Hematopoietic multipotent progenitor cell treated with erythropoietin and hydrocortisone succinate and interleukin-3 and kit ligand, for 17 days (in vitro differentiated cells): Measurements from ENCODE around the gene BOLA1.
"Not testable (repeated sequence)": the region's sequence is repeated elsewhere in the genome, so short reads cannot be mapped to it uniquely, and the experiment has no call there.

Source experiments
- DNase-seq: peaks from one replicate; pipeline ENCODE4 v3.0.0-alpha.2; 2015; ENCODE audit warnings: low spot score

Gene BOLA1

DNA sequence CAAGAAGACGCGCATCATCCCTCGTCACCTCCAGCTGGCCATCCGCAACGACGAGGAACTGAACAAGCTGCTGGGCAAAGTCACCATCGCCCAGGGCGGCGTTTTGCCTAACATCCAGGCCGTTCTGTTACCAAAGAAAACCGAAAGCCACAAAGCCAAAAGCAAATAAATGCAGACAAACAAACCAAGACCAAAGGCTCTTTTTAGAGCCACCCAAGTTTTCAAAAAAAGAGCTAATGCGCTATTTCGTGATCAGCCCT is 12.2 kb upstream of the BOLA1 start:
- not testable (repeated sequence) for DNase-seq

DNA sequence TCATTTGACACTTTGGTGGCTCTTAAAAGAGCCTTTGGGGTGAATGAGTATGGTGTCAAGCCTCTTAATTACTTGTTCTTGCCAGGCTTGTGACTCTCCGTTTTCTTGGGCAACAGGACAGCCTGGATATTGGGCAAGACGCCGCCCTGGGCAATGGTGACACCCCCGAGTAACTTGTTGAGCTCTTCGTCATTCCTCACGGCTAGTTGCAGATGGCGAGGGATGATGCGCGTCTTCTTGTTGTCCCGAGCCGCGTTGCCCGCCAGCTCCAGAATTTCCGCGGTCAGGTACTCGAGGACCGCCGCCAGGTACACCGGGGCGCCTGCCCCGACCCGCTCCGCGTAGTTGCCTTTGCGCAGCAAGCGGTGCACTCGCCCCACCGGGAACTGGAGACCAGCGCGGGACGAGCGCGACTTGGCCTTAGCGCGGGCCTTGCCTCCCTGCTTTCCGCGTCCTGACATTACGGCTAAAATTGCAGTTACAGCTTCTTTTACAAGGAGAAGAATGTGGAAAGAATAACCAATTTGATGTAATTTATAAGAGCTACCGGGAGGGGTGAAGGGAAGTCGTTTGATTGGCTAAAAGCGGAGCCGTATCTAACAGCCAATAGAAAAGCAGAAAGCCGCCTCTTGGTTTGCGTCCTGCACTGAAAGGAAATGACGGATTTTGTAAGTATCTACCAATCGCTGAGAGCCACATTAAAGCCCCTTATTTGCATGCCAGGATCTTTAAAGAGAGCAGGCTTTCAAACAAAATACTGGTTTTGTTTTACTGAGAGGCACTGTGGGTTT is 11.7 kb upstream of the BOLA1 start:
- DNase-seq = peak; percentile 96

DNA sequence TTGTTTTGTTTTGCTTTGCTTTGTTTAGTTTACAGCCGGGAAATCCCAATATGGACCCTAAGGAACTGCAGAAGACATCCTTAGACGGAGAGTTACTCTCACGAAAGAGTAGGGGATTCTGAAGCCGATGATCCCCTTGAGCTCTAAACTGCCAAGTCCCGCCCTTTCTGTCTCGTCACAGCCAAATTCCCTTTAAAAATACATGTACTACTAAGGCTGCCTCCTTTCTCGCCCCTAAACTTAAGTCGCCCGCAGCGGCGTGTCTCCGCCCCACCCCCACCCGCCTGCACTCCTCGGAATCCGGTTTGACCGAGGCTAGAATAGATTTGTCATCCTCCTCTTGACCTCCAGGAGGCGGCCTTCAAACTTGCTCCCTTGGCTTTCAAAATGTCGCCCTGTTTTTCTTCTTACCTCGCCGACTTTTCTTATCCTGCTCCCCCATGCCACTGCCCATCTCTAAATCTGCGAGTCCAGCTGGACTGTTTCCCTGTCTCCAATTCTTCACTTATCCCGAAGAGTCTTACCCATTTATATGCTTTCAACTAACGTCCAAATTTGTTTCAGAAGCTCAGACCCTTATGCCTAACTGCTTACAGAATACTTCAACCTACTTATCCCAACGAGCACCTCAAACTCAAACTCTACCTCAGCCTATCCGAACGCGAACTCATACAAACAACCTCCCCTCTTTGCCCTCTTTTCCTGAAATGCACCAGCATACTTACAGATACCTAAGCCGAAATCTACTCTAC is 10.9 kb upstream of the BOLA1 start:
- peak; percentile 94 for DNase-seq

DNA sequence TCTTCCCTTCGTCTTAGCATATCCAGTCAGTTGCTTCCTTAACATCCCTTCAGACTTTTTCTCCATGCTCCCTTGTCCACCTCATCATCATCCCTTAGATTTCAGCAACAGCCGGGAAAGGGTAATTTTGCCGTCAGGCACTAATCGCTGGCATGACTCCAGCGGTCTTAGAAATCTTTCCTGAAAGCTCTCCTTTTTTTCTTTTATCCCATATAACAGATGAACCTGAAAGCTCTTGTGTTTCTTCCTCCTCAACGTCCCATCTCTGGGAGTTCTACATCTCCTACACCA is 10.4 kb upstream of the BOLA1 start:
- DNase-seq = no peak

DNA sequence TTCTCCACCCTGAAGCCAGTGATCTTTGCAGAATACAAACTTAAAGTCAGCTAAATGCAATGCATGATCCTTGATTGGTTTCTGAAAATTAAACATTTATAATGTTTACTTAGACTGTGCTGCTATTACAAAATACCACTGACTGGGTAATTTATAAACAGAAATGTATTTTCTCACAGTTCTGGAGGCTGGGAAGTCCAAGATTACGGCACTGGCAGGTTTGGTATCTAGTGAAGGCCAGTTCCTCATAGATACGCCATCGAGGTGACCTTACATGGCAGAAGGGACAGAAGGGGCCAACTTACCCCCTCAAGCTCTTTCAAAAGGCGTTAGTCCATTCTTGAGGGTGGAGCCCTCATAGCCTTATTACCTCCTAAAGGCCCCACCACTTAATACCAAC is 2.8 kb upstream of the BOLA1 start:
- no peak for DNase-seq

DNA sequence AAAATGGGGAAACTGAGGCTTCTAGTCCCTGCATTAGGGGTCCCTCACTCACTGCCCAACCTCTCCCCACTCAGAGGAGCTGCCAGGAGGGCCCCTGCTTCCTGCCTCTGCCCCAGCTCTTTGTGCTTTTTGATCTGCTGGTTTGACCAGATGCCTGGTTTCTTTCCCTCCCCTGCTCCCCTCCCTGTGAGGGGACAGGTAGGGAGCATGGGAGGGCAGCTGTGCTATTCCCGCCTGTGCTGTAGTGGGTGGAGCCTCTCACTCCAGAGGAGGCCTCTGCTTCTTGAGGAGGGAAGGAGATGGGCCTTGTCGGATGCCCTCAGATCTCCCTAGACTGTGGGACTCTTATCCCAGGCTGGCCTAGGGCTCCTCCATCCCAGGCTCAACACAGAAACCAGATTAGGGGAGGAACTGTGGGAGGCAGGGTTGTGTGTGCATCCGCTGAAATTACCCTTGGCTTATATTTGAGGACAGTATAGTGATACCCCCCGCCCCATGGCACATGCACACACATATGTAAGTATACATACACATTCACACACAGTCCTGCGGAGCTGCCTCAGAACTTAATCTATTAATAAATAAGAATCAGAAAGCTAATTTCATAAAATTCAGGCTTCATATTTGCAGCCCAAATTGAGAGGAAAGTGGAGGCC is 4.6 kb downstream of the BOLA1 start:
- DNase-seq = no peak

DNA sequence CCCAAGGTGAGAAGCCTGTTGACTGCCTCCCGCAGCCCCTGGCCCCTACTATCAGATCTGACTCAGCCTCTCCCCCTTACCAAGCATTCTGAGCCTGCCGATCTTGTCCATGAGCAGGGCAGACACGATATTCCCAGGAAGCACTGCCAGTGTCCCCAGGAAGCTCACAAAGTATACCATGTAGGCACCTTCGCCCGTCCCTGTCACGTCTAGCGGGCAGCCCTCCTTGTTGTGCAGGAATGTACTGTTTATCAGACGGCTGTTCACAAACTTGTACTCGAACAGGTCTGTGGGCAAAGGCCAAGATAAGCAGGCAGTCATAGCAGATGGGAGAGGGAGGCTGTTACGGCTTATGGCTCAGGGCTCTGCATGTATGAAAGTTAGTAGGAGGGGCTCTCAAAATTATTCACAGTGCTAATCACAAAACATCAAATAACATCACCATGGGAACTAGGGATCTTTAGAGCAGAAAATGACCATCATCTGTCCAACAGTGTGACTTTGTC is 7.3 kb downstream of the BOLA1 start:
- no peak for DNase-seq

DNA sequence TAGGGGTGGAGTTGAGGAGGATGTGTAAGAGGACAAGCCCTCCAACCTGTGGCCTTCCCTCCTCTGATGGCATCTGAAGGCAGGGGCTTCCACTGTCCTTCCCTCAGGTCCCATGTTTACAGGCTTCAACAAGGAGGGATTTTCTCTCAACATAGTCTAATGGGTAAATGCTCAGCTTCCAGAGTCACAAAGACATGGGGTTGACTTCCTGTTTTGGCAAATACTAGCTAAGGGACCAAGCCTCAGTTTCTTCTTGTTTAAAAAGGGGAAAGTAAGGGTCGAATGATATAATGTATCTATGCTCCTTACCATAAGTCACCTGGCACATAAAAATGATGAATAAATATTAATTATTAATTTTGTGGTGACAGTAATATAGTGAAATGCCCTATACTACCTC is 15.2 kb downstream of the BOLA1 start:
- no peak for DNase-seq

DNA sequence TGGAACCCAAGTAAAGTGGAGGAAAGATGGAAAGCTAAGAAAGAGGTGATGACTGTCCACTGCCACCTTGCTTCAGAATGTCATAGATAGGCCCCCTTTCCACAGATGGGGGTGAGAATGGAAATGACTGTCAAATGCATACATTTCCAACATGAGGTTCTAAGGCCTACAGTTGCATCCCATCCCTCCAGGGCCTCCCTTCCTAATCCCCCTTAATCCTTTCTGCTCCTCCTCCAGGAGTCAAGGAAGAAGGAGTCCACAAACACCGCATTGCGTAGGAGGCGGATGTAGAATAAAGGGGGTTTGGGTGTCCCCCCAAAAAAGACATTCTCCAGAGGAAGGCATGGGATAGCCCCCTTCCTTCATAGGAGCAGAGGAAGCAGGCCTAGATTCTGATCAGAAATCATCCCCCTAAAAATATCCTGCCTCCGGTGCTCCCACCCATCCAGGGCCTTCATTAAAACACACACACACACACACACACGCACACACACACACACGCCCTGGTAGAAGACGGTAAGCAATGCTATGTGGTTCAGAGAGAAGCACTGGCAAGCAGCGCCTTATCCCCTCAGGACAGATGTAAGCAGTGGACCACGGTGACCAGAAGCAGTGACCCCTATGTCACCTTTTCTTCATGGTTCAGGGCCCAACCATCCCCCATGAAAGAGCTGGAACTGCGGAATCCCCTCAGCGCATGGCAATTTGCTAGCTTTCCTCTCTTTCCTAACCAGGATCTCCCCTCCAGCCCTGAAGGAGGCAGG is 16.2 kb downstream of the BOLA1 start:
- DNase-seq = no peak

DNA sequence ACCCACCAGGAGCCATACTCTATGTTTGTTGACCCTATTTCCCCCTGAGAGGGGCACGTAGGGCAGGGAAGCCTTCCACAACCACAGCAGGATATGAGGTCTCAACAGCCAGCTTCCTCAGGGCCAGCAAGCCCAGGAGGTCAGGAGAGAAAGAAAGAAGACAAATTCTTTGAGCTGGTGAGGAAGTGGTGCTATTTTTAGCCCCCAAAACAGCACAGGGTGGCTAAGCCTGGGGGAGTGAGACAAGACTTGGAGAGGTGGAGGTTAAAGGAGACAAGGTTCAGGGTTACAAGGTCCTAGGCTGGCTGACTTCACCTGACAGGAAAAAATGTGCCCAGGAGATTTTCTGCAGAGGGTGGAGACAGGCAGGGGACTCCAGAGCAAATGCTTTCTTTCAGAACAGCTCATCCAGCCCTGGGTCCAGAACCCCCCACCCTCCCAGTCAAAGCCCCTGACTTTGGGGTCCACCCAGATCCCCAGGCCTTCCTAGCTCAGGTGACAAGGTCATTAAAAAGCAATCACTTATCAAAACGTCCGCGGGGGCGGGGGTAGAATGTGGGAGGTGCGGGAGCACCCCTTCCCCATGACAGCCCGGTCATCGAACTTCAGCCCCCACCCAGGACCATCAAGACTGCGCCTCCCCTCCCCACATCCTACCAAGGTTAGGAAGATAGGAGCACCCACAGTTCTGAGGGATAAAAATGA is 17.0 kb downstream of the BOLA1 start:
- DNase-seq = no peak

DNA sequence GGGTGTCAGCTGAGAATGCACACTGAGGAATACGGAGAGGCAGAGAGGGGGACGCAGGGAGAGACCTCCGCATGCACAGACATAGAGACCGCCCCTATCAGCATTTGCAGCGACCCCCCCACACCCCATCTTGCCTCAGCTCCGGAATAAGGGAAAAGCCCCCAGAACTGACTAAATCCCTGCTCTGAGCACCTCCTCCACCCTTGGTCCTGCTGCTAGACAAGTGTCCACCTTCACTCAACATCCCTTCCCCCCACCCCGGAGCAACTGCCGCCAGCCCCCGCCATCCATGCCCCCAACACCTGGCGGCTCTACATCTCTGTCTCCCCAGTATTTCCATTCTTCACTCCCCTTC is 17.5 kb downstream of the BOLA1 start:
- DNase-seq = no peak

DNA sequence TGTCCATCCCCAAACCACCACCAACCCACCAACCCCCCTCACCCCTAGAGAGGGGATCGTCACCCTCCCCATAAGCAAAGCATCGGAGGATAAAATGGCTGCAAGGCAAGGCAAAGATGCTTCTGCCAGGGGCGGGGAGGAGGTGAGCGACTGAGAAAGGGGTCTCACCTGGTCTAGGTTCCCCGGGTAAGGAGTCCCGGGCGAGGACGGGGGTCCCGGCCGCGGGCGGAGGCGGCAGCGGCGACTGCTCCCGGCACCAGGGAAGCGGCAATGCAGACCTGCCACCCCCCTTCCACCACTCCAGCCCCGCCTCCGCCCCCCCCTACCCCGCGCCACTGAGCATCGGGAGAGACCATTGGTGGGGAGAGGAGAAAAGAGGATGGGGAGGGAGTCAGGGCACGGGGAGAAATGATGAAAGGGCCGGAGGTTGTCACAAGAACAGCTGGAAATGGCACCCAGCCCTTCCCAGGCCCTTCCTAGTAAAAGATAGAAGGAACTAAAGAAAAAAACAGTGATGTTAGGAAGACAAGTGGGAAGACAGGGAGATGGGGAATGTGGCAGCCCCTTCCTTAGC is 18.3 kb downstream of the BOLA1 start, which contains the start of gene SV2A:
Gene SV2A (minus strand): TSS at position 274 of the 574 bp plus-strand sequence. CDS start 4,004 bp downstream, outside the sequence.
- DNase-seq = no peak

DNA sequence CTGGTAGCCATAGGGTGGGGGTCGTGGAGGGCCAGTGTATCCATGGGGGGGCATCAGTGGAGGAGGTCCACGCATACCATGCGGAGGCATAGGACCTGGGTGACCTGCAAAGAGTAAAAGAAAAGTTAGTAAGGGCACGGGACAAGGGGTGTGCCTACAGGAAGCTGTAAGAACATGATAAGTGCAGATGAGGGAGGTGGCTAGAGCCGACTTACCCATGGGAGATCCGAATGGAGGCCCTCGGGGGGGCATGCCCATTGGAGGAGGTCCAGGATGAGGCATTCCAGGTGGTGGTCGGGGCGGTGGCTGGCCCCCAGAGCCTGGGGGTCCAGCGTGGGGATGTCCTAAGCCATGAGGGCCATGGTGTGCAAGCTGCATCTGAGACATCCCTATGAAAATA is 24.3 kb downstream of the BOLA1 start:
- peak; percentile 66 for DNase-seq

DNA sequence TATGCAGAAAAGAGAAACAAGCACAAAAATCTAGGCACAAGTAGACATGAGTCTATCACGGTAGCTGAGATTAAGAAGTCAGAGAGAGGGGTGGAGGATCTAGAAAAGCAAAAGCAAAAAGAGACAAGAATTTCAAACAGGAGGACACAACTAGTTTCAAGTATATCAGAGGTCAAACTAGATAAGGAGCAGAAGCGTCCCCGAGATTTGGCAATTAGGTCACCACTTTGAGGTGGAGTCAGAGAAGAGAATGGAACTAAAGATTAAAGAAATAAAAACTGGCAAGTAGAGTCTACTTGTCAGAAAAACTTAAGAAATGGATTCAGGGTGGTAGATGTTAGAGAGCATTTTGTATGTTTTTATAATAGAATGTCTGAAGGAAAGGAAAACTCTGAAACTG is 26.0 kb downstream of the BOLA1 start:
- DNase-seq = no peak

DNA sequence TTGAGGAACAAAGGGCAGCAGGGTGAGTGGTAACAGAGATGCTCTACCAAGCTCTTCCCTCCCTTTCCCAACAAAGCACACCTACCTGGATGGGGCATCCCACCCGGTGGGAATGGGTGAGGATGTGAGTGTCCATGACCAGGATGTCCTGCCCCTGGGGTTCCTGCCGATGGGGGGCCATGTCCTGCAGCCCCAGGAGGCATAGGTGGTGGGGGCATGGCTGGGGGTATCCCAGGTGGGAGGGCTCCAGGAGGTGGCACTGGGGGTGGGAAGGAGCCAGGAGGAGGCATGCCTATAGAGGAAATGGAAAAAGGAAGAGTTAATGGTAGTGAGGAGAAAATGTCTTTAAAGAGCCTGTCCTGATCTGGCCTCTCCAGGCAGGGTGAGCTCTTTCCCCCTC is 26.4 kb downstream of the BOLA1 start:
- no peak for DNase-seq

DNA sequence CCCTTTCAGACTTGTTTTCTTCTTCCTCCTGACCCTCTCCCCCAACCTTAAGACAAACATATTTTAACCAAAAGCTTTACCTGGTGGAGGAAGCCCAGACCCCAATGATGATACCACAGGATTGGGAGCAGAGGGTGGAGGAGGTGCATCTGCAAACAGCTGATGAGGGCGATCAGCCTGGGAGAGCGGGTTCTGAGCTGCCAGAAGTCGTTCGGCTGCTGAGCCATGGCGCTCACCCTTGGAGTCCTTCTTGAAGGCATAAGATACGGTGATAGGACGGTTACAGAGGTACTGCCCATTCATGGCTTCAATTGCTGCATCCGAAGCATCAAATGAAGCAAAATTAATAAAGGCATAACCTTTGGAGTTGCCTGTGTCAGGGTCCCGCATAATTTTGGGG is 26.9 kb downstream of the BOLA1 start:
- no peak for DNase-seq

DNA sequence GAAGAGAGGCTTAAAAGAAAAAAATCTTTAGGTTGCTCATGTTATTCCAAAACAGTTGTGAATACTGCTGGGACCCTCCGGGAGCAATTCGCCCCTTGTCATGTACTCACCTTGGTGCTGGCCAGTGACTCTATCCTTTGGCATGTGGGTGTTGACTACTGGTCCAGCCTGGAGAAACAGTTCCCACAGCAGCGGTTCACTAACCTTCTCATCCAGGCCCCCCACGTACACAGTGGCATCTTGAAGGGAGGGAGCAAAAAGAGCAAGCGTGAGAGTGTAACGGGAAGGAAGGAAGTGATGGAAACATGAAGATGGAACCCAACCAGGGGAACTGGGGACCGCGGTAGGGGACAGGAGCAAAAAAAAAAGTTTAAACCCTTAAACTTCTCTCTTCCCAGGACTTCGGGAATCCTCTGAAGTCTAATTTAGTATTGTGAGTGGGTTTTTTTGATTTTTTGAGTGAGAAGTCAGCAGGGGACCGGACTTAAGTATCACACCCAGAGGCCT is 27.7 kb downstream of the BOLA1 start:
- no peak for DNase-seq

DNA sequence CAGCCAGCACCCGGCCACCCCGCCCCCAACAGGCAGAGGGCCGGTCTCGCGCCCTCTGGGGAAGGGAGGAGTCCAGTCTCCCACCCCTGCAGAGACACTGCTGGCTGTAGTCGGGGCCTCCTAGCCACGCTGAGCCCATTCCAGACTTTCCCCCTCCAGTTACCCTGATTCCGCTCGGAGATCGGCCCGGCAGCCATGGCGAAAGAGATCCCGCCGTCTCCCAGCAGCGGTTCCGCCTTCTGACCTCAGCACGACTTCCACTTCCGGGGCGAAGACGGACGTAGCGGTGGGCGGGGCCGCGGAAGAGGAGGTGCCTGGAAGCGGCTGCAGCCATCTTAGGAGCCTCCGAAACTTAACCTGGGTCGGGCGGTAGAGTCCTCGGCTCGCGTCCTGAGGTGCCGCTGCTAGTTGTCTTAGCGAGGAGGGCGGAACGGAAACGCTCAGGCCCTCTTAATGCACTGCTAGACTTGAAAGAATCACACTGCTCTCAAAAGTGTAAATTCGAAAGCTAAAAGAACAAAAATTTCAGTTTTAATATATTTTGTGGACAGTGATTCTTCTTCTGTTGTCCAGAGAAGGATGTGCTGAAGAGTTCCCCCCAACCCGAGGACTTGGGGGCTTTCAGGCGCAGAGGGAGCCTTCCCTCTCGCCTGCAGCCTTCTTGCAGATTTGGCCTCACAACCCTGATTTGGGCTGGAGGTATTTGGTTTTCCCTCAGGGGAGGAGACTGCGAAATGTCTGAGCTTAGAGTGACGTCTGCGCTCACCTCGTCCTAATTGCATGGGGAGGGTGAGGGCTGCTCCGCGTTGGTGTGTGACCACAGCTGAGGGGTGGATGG is 28.4 kb downstream of the BOLA1 start, which contains the start of gene SF3B4:
Gene SF3B4 (minus strand): TSS at position 241 of the 838 bp plus-strand sequence. CDS start 44 bp downstream, at position 197.
- DNase-seq = peak; percentile 95

DNA sequence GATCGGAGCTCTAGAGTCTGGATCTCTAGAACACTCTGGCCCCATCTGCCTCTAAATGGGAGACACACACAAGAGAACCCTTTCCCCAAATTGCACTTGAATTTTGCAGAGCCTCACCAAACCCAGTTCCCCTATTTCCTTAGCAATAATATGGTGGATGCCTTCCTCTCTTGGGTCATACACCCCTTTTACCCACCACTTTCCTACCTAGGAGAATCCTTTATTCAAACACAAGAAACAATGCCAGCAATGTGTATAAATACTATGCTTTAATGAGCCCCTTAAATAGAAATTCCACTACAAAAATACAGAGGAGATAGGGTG is 29.0 kb downstream of the BOLA1 start:
- no peak for DNase-seq

DNA sequence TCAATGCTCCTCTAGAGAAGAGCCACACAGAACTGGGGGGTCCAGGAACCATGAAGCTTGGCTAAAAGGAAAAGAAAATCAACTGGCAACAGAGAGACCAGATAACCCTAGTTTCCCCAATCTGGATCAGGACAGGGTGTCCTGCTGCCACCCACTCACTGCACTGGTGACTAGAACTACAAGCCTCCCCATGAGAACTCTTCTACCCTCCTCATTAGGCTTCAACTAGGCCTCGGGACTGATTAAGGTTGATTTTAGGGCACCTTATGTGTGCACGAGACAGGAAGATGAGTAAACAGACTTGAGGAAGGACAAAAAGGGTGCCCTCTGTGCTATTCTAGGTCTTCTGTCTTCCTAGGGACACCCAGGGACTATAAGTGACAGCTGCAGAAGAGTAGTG is 30.5 kb downstream of the BOLA1 start:
- DNase-seq = no peak
